HEK293 (cell line): ENCODE data around the gene AKAP8.

Experiments used
- HOXA7 ChIP-seq: sonication (generic); formaldehyde crosslinking; IDR thresholded peaks from 2 replicates; pipeline ENCODE4 v1.8.1; 2022; ENCODE audit warnings: missing genetic modification reagents, borderline replicate concordance
- HOXD13 ChIP-seq: sonication (generic); formaldehyde crosslinking; IDR thresholded peaks from 2 replicates; pipeline ENCODE4 v1.8.0; 2022; ENCODE audit warnings: missing genetic modification reagents, borderline replicate concordance
- KLF16 ChIP-seq: fragments of 450-650 bp; formaldehyde crosslinking; IDR thresholded peaks from 2 replicates; pipeline ENCODE4 v1.5.1; 2017; ENCODE audit warnings: missing biosample characterization, missing genetic modification characterization
- KLF9 ChIP-seq: fragments of 450-650 bp; formaldehyde crosslinking; IDR thresholded peaks from 2 replicates; pipeline ENCODE4 v1.5.1; 2016; ENCODE audit warnings: missing biosample characterization, missing genetic modification characterization, low read depth
- MZF1 ChIP-seq: fragments of 450-650 bp; formaldehyde crosslinking; IDR thresholded peaks from 2 replicates; pipeline ENCODE4 v1.5.1; 2017; ENCODE audit warnings: missing biosample characterization, missing genetic modification characterization, borderline replicate concordance
- YY1 ChIP-seq: fragments of 450-650 bp; formaldehyde crosslinking; IDR thresholded peaks from 2 replicates; pipeline ENCODE4 v1.5.1; 2018; ENCODE audit warnings: missing biosample characterization, missing genetic modification characterization
- ZBTB20 ChIP-seq: fragments of 450-650 bp; formaldehyde crosslinking; IDR thresholded peaks from 2 replicates; pipeline ENCODE4 v1.5.1; 2016; ENCODE audit warnings: missing biosample characterization, missing genetic modification characterization
- ZBTB7A ChIP-seq: fragments of 450-650 bp; formaldehyde crosslinking; IDR thresholded peaks from 2 replicates; pipeline ENCODE4 v1.5.1; 2016; ENCODE audit warnings: low read depth, missing biosample characterization, missing genetic modification characterization
- ZFHX2 ChIP-seq: fragments of 450-650 bp; formaldehyde crosslinking; conservative IDR thresholded peaks from 2 replicates; pipeline ENCODE4 v1.5.1; 2016; ENCODE audit warnings: missing biosample characterization, missing genetic modification characterization
- ZFP37 ChIP-seq: fragments of 450-650 bp; formaldehyde crosslinking; IDR thresholded peaks from 2 replicates; pipeline ENCODE4 v1.5.1; 2016; ENCODE audit warnings: missing biosample characterization, missing genetic modification characterization
- ZIC2 ChIP-seq: fragments of 450-650 bp; formaldehyde crosslinking; IDR thresholded peaks from 2 replicates; pipeline ENCODE4 v1.5.1; 2016; ENCODE audit warnings: missing biosample characterization, missing genetic modification characterization
- ZNF140 ChIP-seq: fragments of 450-650 bp; formaldehyde crosslinking; IDR thresholded peaks from 2 replicates; pipeline ENCODE4 v1.5.1; 2016; ENCODE audit warnings: missing biosample characterization, missing genetic modification characterization
- ZNF335 ChIP-seq: fragments of 450-650 bp; formaldehyde crosslinking; conservative IDR thresholded peaks from 2 replicates; pipeline ENCODE4 v1.5.1; 2016; ENCODE audit warnings: missing biosample characterization, missing genetic modification characterization
- ZNF398 ChIP-seq: fragments of 450-650 bp; formaldehyde crosslinking; IDR thresholded peaks from 2 replicates; pipeline ENCODE4 v1.5.1; 2017; ENCODE audit warnings: missing biosample characterization, missing genetic modification characterization
- ZNF518A ChIP-seq: fragments of 450-650 bp; formaldehyde crosslinking; conservative IDR thresholded peaks from 2 replicates; pipeline ENCODE4 v1.5.1; 2016; ENCODE audit warnings: low read depth, missing biosample characterization, missing genetic modification characterization
- ZNF660 ChIP-seq: fragments of 450-650 bp; IDR thresholded peaks from 2 replicates; pipeline ENCODE4 v1.5.1; 2018; ENCODE audit warnings: missing biosample characterization, mild to moderate bottlenecking, missing genetic modification characterization
- ZNF747 ChIP-seq: fragments of 450-650 bp; formaldehyde crosslinking; IDR thresholded peaks from 2 replicates; pipeline ENCODE4 v1.5.1; 2016; ENCODE audit warnings: missing biosample characterization, missing genetic modification characterization
- ZNF791 ChIP-seq: fragments of 450-650 bp; formaldehyde crosslinking; IDR thresholded peaks from 2 replicates; pipeline ENCODE4 v1.5.1; 2016; ENCODE audit warnings: missing biosample characterization, missing genetic modification characterization
- TF ChIP-seq, protein P1 (sequence below): fragments of 450-650 bp; formaldehyde crosslinking; IDR thresholded peaks from 2 replicates; pipeline ENCODE4 v1.5.1; 2016; ENCODE audit warnings: missing biosample characterization, missing genetic modification characterization
- TF ChIP-seq, protein P2 (sequence below): fragments of 450-650 bp; formaldehyde crosslinking; IDR thresholded peaks from 2 replicates; pipeline ENCODE4 v1.5.1; 2016; ENCODE audit warnings: missing biosample characterization, missing genetic modification characterization
- TF ChIP-seq, protein P3 (sequence below): fragments of 450-650 bp; formaldehyde crosslinking; conservative IDR thresholded peaks from 2 replicates; pipeline ENCODE4 v1.5.1; 2016; ENCODE audit warnings: low read depth, missing biosample characterization, missing genetic modification characterization

AKAP8 gene

DNA sequence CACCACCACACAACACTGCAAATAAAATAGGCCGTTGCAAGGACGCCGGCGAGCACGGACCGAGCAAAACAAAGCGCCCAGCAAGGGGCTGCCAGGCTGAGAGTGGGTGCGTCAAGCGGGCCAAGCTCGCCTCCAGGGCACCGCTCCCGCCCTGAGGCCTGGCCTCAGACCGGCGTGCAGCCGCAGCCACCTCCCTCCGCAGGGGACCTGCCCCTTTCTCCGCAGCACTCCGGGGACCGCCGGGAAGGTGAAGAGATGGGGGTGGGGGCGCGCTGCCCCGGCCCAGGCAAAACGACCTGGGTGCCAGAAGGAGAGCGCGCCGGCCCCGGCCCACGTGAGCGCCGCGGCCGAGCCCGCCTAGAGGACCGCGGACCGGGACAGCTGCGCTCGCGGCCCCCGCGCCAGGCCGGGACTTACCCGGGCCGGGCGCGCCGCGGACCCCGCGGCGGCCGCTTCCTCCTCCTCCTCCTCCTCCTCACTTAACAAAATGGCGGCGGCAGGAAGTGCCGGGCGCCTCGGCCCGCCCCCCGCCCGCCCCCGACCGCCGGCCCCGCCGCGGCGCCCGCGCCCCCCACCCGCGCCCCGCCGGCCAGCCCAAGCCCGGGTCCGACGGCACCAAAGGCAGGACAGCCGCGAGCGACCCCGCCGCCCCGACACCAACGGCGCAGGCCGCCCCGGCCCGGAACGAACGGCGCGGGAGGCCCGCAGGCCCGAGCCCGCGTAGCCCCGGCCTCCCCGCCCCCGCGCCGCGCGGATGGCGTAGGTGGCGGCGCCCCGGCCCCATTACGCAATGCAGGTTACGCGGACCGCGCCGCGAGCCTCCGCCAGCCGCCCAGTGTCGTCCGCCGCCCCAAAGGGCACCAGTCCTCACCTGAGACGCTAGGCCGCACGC, 47.9 kb downstream of the AKAP8 start (continued):
- TF ChIP-seq ZNF398 (tag by site-specific recombination) (peak; percentile 30; the same call in 1 of the 2 replicates), ZBTB20 (tag by site-specific recombination) (peak; percentile 23; the same call in 1 of the 2 replicates), ZFHX2 (tag by site-specific recombination) (peak; percentile 38), ZNF335 (tag by site-specific recombination) (peak; percentile 63), ZFP37 (tag by site-specific recombination) (no peak), ZNF747 (tag by site-specific recombination) (no peak), HOXD13 (CRISPR knock-in tag) (no peak), ZIC2 (peak; percentile 50), ZNF518A (tag by site-specific recombination) (no peak), ZNF660 (tag by site-specific recombination) (no peak), ZNF140 (tag by site-specific recombination) (no peak), YY1 (tag by site-specific recombination) (no peak), ZBTB7A (tag by site-specific recombination) (0 out of 2 replicates have a peak, but pooled peaks have one; percentile 39), ZNF791 (tag by site-specific recombination) (no peak), MZF1 (tag by site-specific recombination) (0 out of 2 replicates have a peak, but pooled peaks have one; percentile 12), KLF16 (peak; percentile 78), HOXA7 (CRISPR knock-in tag) (0 out of 2 replicates have a peak, but pooled peaks have one; percentile 33), KLF9 (tag by site-specific recombination) (peak; percentile 62; the same call in 1 of the 2 replicates)
- TF ChIP-seq, protein P1, sequence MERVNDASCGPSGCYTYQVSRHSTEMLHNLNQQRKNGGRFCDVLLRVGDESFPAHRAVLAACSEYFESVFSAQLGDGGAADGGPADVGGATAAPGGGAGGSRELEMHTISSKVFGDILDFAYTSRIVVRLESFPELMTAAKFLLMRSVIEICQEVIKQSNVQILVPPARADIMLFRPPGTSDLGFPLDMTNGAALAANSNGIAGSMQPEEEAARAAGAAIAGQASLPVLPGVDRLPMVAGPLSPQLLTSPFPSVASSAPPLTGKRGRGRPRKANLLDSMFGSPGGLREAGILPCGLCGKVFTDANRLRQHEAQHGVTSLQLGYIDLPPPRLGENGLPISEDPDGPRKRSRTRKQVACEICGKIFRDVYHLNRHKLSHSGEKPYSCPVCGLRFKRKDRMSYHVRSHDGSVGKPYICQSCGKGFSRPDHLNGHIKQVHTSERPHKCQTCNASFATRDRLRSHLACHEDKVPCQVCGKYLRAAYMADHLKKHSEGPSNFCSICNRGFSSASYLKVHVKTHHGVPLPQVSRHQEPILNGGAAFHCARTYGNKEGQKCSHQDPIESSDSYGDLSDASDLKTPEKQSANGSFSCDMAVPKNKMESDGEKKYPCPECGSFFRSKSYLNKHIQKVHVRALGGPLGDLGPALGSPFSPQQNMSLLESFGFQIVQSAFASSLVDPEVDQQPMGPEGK (tag by site-specific recombination): peak; percentile 53
- TF ChIP-seq, protein P2, sequence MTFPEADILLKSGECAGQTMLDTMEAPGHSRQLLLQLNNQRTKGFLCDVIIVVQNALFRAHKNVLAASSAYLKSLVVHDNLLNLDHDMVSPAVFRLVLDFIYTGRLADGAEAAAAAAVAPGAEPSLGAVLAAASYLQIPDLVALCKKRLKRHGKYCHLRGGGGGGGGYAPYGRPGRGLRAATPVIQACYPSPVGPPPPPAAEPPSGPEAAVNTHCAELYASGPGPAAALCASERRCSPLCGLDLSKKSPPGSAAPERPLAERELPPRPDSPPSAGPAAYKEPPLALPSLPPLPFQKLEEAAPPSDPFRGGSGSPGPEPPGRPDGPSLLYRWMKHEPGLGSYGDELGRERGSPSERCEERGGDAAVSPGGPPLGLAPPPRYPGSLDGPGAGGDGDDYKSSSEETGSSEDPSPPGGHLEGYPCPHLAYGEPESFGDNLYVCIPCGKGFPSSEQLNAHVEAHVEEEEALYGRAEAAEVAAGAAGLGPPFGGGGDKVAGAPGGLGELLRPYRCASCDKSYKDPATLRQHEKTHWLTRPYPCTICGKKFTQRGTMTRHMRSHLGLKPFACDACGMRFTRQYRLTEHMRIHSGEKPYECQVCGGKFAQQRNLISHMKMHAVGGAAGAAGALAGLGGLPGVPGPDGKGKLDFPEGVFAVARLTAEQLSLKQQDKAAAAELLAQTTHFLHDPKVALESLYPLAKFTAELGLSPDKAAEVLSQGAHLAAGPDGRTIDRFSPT (tag by site-specific recombination): peak; percentile 61; the same call in 1 of the 2 replicates
- TF ChIP-seq, protein P3, sequence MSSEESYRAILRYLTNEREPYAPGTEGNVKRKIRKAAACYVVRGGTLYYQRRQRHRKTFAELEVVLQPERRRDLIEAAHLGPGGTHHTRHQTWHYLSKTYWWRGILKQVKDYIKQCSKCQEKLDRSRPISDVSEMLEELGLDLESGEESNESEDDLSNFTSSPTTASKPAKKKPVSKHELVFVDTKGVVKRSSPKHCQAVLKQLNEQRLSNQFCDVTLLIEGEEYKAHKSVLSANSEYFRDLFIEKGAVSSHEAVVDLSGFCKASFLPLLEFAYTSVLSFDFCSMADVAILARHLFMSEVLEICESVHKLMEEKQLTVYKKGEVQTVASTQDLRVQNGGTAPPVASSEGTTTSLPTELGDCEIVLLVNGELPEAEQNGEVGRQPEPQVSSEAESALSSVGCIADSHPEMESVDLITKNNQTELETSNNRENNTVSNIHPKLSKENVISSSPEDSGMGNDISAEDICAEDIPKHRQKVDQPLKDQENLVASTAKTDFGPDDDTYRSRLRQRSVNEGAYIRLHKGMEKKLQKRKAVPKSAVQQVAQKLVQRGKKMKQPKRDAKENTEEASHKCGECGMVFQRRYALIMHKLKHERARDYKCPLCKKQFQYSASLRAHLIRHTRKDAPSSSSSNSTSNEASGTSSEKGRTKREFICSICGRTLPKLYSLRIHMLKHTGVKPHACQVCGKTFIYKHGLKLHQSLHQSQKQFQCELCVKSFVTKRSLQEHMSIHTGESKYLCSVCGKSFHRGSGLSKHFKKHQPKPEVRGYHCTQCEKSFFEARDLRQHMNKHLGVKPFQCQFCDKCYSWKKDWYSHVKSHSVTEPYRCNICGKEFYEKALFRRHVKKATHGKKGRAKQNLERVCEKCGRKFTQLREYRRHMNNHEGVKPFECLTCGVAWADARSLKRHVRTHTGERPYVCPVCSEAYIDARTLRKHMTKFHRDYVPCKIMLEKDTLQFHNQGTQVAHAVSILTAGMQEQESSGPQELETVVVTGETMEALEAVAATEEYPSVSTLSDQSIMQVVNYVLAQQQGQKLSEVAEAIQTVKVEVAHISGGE (tag by site-specific recombination): peak; percentile 56; the same call in 1 of the 2 replicates
- TF ChIP-seq, all 188 proteins: peak for 24
